Measurements from ENCODE around the gene STIMATE.

Gene STIMATE

GRCh38 chr3:52917044-52917443 is 19.7 kb upstream of the STIMATE start:
- ChIA-PET CTCF (no interaction called here), POLR2A (no interaction called here)
- TF ChIP-seq FOXA1 (IDR thresholded peaks at IDR 0.05): no peak
- TF ChIP-seq CTBP1 (IDR thresholded peaks at IDR 0.05; ENCODE audit: borderline replicate concordance): no peak
- TF ChIP-seq L3MBTL2 (conservative IDR thresholded peaks at IDR 0.05): no peak
- no peak for TF ChIP-seq FOXM1 (IDR thresholded peaks at IDR 0.05; ENCODE audit: borderline replicate concordance)
- no peak for TF ChIP-seq NFRKB (IDR thresholded peaks at IDR 0.05)
- no peak for TF ChIP-seq LEF1 (IDR thresholded peaks at IDR 0.05; ENCODE audit: borderline replicate concordance)
- no peak for TF ChIP-seq ELF4 (IDR thresholded peaks at IDR 0.05)
- TF ChIP-seq SP1 (IDR thresholded peaks at IDR 0.05): no peak
- no peak for TF ChIP-seq BHLHE40 (IDR thresholded peaks at IDR 0.05; ENCODE audit: borderline replicate concordance)
- no peak for TF ChIP-seq HDGF (IDR thresholded peaks at IDR 0.05; ENCODE audit: borderline replicate concordance)
- no peak for TF ChIP-seq ARNT (IDR thresholded peaks at IDR 0.05)
- TF ChIP-seq ZNF384 (IDR thresholded peaks at IDR 0.05): no peak
- TF ChIP-seq, protein P1, sequence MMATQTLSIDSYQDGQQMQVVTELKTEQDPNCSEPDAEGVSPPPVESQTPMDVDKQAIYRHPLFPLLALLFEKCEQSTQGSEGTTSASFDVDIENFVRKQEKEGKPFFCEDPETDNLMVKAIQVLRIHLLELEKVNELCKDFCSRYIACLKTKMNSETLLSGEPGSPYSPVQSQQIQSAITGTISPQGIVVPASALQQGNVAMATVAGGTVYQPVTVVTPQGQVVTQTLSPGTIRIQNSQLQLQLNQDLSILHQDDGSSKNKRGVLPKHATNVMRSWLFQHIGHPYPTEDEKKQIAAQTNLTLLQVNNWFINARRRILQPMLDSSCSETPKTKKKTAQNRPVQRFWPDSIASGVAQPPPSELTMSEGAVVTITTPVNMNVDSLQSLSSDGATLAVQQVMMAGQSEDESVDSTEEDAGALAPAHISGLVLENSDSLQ (IDR thresholded peaks at IDR 0.05): no peak
- TF ChIP-seq SUZ12 (IDR thresholded peaks at IDR 0.05): no peak
- no peak for DNase-seq (ENCODE audit: extremely low spot score)

GRCh38 chr3:52915294-52915693 is 17.9 kb upstream of the STIMATE start:
- POLR2A ChIA-PET: interaction anchor here (1.6 kb wide), 1 partner anchor 18 kb away, joined by 3 read pairs; the partner anchor contains the start of gene STIMATE
- DNase-seq (ENCODE audit: extremely low spot score): no peak
- CTCF ChIA-PET: interaction anchor here (0.6 kb wide), 1 partner anchor 503 kb away, joined by 5 read pairs; no protein-coding TSS in a partner anchor
- TF ChIP-seq LEF1 (IDR thresholded peaks at IDR 0.05; ENCODE audit: borderline replicate concordance) (no peak), ZNF384 (IDR thresholded peaks at IDR 0.05) (no peak), ARNT (IDR thresholded peaks at IDR 0.05) (no peak), CTBP1 (IDR thresholded peaks at IDR 0.05; ENCODE audit: borderline replicate concordance) (no peak), FOXA1 (IDR thresholded peaks at IDR 0.05) (no peak), L3MBTL2 (conservative IDR thresholded peaks at IDR 0.05) (no peak), BHLHE40 (IDR thresholded peaks at IDR 0.05; ENCODE audit: borderline replicate concordance) (no peak), FOXK2 (IDR thresholded peaks at IDR 0.05) (no peak), FOXM1 (IDR thresholded peaks at IDR 0.05; ENCODE audit: borderline replicate concordance) (no peak), ELF4 (IDR thresholded peaks at IDR 0.05) (no peak), HDGF (IDR thresholded peaks at IDR 0.05; ENCODE audit: borderline replicate concordance) (no peak), SUZ12 (IDR thresholded peaks at IDR 0.05) (no peak), SP1 (IDR thresholded peaks at IDR 0.05) (no peak)
- TF ChIP-seq, protein P1 (IDR thresholded peaks at IDR 0.05): no peak

- DNase-seq (ENCODE audit: extremely low spot score): no peak
- CTCF ChIA-PET: no interaction called here
- POLR2A ChIA-PET: no interaction called here
- TF ChIP-seq TARDBP (IDR thresholded peaks at IDR 0.05) (no peak), HDGF (IDR thresholded peaks at IDR 0.05; ENCODE audit: borderline replicate concordance) (no peak), BHLHE40 (IDR thresholded peaks at IDR 0.05; ENCODE audit: borderline replicate concordance) (no peak)
These were observed 15.8 kb upstream of the STIMATE start for GRCh38 chr3:52912885-52913731.

- CTCF ChIA-PET: no interaction called here
- DNase-seq (ENCODE audit: extremely low spot score): no peak
- POLR2A ChIA-PET: no interaction called here
- TF ChIP-seq ARNT (IDR thresholded peaks at IDR 0.05) (no peak), L3MBTL2 (conservative IDR thresholded peaks at IDR 0.05) (no peak), BHLHE40 (IDR thresholded peaks at IDR 0.05; ENCODE audit: borderline replicate concordance) (no peak), ELF4 (IDR thresholded peaks at IDR 0.05) (no peak), NFRKB (IDR thresholded peaks at IDR 0.05) (no peak), FOXA1 (IDR thresholded peaks at IDR 0.05) (no peak), FOXK2 (IDR thresholded peaks at IDR 0.05) (no peak), SUZ12 (IDR thresholded peaks at IDR 0.05) (no peak), TARDBP (IDR thresholded peaks at IDR 0.05) (no peak), SP1 (IDR thresholded peaks at IDR 0.05) (no peak), FOXM1 (IDR thresholded peaks at IDR 0.05; ENCODE audit: borderline replicate concordance) (no peak), ZNF384 (IDR thresholded peaks at IDR 0.05) (no peak), CTBP1 (IDR thresholded peaks at IDR 0.05; ENCODE audit: borderline replicate concordance) (no peak), HDGF (IDR thresholded peaks at IDR 0.05; ENCODE audit: borderline replicate concordance) (no peak), LEF1 (IDR thresholded peaks at IDR 0.05; ENCODE audit: borderline replicate concordance) (no peak)
- TF ChIP-seq, protein P1 (IDR thresholded peaks at IDR 0.05): no peak
These were observed 13.5 kb upstream of the STIMATE start for GRCh38 chr3:52910823-52911222.

DNA sequence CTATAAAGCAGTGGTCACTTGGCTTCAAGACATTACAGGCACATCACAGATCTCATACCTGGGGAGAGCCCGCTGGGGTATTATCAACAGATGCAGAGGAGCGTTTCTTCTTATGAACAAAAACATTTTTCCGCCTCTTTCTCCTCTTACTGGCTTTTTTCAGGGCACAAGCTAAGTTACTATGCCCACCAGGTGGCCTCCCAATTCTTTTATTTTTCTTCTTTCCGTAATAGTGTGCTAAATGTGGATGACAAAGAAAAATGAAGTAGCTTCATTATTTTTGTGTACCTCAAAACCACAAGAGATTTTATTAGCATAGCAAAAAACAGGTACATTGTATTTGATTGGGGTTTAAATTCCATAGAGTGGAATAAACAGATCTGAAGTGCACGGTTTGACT is 10.1 kb upstream of the STIMATE start:
- TF ChIP-seq, protein P1 (IDR thresholded peaks at IDR 0.05): no peak
- TF ChIP-seq FOXK2 (IDR thresholded peaks at IDR 0.05): no peak
- no peak for TF ChIP-seq FOXA1 (IDR thresholded peaks at IDR 0.05)
- TF ChIP-seq SUZ12 (IDR thresholded peaks at IDR 0.05): no peak
- no peak for TF ChIP-seq TARDBP (IDR thresholded peaks at IDR 0.05)
- no peak for TF ChIP-seq L3MBTL2 (conservative IDR thresholded peaks at IDR 0.05)
- no peak for TF ChIP-seq ZNF384 (IDR thresholded peaks at IDR 0.05)
- no peak for TF ChIP-seq FOXM1 (IDR thresholded peaks at IDR 0.05; ENCODE audit: borderline replicate concordance)
- TF ChIP-seq NFRKB (IDR thresholded peaks at IDR 0.05): no peak
- TF ChIP-seq HDGF (IDR thresholded peaks at IDR 0.05; ENCODE audit: borderline replicate concordance): no peak
- no peak for TF ChIP-seq SP1 (IDR thresholded peaks at IDR 0.05)
- TF ChIP-seq CTBP1 (IDR thresholded peaks at IDR 0.05; ENCODE audit: borderline replicate concordance): no peak
- no peak for TF ChIP-seq BHLHE40 (IDR thresholded peaks at IDR 0.05; ENCODE audit: borderline replicate concordance)
- no peak for TF ChIP-seq ELF4 (IDR thresholded peaks at IDR 0.05)
- TF ChIP-seq LEF1 (IDR thresholded peaks at IDR 0.05; ENCODE audit: borderline replicate concordance): no peak
- TF ChIP-seq ARNT (IDR thresholded peaks at IDR 0.05): no peak
- ChIA-PET CTCF (interaction anchor here (1.1 kb wide), 1 partner anchor 27 kb away, joined by 3 read pairs; no protein-coding TSS in a partner anchor), POLR2A (no interaction called here)
- DNase-seq (ENCODE audit: extremely low spot score): no peak

Measured in HEK293T (cell line).